Mammary epithelial cell (primary cell): Measurements from ENCODE around the gene KCNK15.
A peak's percentile ranks its signal among the peaks of the same experiment; 100 is the strongest.

Experiments
- CTCF ChIP-seq, 2 donors: IDR thresholded peaks in 1 of 2; conservative IDR thresholded peaks in 1 of 2; 2 replicates each; pipeline ENCODE4 v1.5.1; 2011 to 2012; ENCODE audit warnings: inconsistent platforms in 2 of 2, low read length in 2 of 2, mild to moderate bottlenecking in 2 of 2, control low read depth in 1 of 2, low read depth in 1 of 2; ENCODE audit not compliant: insufficient read depth in 1 of 2; ENCODE audit errors: extremely low read depth in 1 of 2
- EZH2 ChIP-seq: IDR thresholded peaks from 2 replicates; pipeline ENCODE4 v1.6.1; 2012; ENCODE audit warnings: low read length, inconsistent platforms, borderline replicate concordance

GRCh38 chr20:44800391-44801046 is 54.9 kb downstream of the KCNK15 start:
- peak in 1 of 2 donors; percentile 1 for TF ChIP-seq CTCF (conservative IDR thresholded peaks at IDR 0.05 in 1 of 2, IDR thresholded peaks at IDR 0.05 in 1 of 2; ENCODE audit: extremely low read depth in 1 of 2, insufficient read depth in 1 of 2, low read depth in 1 of 2, low read length in 2 of 2)
- no peak for TF ChIP-seq EZH2
